ENCODE data around the gene GDF3.
"Not testable (repeated sequence)": the region's sequence is repeated elsewhere in the genome, so short reads cannot be mapped to it uniquely, and the experiment has no call there.

The GDF3 gene

DNA sequence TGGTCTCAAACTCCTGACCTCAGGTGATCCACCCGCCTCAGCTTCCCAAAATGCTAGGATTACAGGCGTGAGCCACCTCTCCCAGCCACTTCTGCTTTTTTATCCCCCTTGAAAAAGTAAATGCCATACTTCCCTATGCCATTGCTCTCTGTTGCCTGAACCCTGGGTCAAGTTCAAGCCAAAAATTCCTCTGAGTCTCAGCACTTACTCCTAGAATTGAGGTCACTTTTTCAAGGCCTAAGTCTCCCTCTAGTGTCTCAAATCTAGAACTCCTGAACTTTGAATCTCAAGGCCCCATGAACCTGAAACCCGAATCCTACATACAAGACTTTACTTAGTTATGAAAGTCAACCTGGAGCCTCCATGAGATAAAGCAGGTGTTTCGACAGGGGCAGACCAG, 28.4 kb downstream of the GDF3 start:
- no peak for DNase-seq (ENCODE audit: low read depth)

GRCh38 chr12:7666595-7666994, 29.0 kb downstream of the GDF3 start:
- DNase-seq (ENCODE audit: low read depth), result no peak

- no peak for DNase-seq (ENCODE audit: low read depth)
These were observed 33.8 kb downstream of the GDF3 start for GRCh38 chr12:7661741-7662140.

DNA sequence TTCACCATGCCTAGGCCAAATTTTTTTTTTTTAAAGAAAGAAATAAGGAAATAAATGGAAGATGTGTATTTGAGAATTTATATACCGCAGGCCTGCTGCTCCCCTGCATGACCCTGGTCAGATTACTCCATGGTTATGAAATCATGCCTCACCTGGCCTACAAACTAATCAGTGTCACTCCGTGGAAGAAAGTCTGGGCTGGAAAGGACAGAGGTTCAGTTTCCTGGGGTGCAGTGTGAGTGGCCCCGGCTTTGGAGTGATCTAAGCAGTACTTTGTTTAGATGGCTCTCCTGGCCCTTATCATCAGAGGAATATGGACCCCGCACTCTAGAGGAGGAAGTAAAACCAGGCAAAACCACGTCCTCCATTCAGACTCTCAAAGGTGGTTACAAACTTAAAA, 39.5 kb downstream of the GDF3 start:
- no peak for DNase-seq (ENCODE audit: low read depth)

GRCh38 chr12:7650091-7650490, 45.5 kb downstream of the GDF3 start:
- DNase-seq (ENCODE audit: low read depth), result no peak

DNA sequence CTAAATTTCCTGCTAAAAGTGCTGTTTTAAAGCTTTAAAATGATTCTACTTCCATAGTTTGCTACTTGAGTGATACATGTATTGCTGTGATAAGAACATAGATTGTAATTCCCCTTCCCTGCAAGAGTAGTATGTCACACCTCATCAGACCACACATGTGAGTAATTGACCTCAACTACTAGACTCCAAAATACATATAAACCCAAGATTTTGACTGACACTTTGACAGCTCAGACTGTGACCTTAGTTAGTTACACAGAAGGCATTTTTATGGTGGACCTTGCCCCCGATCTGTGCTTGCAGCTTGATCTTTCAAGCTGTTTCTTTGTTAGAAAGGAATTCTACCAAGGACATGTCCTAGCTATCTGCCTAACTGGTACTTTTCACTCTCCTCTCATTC, 48.5 kb downstream of the GDF3 start:
- DNase-seq (ENCODE audit: low read depth), result no peak

GRCh38 chr12:7646178-7646475, 49.4 kb downstream of the GDF3 start:
- no peak for DNase-seq (ENCODE audit: low read depth)

- DNase-seq (ENCODE audit: low read depth), result no peak
These were observed 50.0 kb downstream of the GDF3 start for GRCh38 chr12:7645395-7646177.

DNA sequence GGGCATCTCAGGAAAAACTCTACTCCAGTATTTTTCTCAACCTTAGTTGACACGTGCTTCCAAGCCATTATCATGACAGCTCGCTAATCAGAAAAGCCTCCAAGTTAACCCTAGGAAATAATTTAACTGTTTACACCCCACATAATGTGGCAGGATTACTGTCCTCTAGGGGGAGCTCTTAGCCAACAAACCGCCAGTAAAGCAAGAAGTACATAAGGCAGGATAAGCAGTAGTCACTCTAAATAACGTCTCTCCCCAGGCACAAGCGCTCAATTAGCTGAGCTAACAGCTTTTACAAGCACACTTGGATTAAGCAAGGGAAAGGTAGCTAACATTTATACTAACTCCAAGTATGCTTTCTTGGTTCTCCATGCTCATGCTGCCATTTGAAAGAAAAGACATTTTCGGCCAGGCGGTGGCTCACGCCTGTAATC, 52.7 kb downstream of the GDF3 start:
- no peak for DNase-seq (ENCODE audit: low read depth)

DNA sequence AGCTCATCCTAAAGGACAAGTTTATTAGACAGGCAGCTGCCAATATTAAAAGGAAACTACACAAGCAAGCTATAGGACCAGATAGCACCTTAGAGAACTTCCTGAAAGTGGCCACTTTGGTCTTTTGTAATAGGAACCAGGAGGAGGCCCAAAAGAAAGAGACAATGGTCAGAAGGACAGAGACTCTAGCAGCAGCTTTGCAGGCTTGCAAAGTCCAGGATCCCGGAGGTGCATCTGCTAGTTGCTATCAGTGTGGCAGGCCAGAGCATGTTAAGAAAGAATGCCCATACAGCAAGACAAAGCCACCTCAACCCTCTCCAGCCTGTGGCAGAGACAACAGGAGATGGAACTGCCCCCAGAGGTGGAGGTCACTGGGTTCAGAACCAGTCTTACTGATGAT, 53.3 kb downstream of the GDF3 start:
- no peak for DNase-seq (ENCODE audit: low read depth)

- DNase-seq (ENCODE audit: low read depth), result not testable (repeated sequence)
These were observed 55.2 kb downstream of the GDF3 start for GRCh38 chr12:7640123-7640995.
